HCT116 (cell line): ENCODE results near the gene FAF2. TPM values are rescaled to one million over a fixed set of nuclear protein-coding genes. Genes with fewer than 3 reads are reported as not detected.

ENCODE experiments used
- ATAC-seq: fragments of 200-7000 bp; cut with Tn5 transposase; 2 replicates; pipeline ENCODE4 v1.9.1; 2020; ENCODE audit warnings: mild to moderate bottlenecking, moderate library complexity
- BruUV-seq: library from RNA; stranded (reverse); fragments of 400-500 nt; replicated peaks from 2 replicates; lab custom pipeline; 2021; lab: Mats Ljungman, UMichigan
- CTCF ChIA-PET: fragments of 300-600 bp; sonication (Branson Sonifier 250); formaldehyde crosslinking; loops from one replicate; lab custom pipeline; 2021; ENCODE audit warnings: antibody characterized with exemption; lab: Charles Lee
- POLR2A ChIA-PET: fragments of 300-600, 350-600 bp; sonication (Branson Sonifier 250); formaldehyde crosslinking; loops from one replicate; lab custom pipeline; 2021; ENCODE audit warnings: antibody characterized with exemption; lab: Charles Lee
- RAD21 ChIA-PET, 2 experiments: fragments of 300-600 bp; sonication (Branson Sonifier 250); formaldehyde crosslinking; loops; one replicate each; lab custom pipeline; 2023; ENCODE audit warnings: low total read pairs in 2 of 2; ENCODE audit not compliant: uncharacterized antibody in 2 of 2, unreplicated experiment in 2 of 2, low non-redundant PET in 1 of 2; lab: Charles Lee
- DNase-seq: peaks from one replicate; pipeline ENCODE4 v3.0.0-alpha.2; 2010; ENCODE audit warnings: low read depth, low spot score
- H2AFZ ChIP-seq: fragments of 200-600 bp; shearing (Covaris generic), sonication (generic); 2 replicates; pipeline ENCODE4 v1.6.1; 2017; ENCODE audit warnings: low read depth, mixed run types, mixed read lengths, antibody characterized with exemption, low read length; ENCODE audit not compliant: poor library complexity, severe bottlenecking
- H3K27ac ChIP-seq: 2 replicates; pipeline ENCODE4 v1.5.1; 2012; ENCODE audit warnings: low read depth, low read length
- H3K27me3 ChIP-seq: fragments of 200-600 bp; sonication (generic); 2 replicates; pipeline ENCODE4 v1.6.1; 2016; ENCODE audit warnings: mixed run types, low read length, mixed read lengths; ENCODE audit not compliant: insufficient read depth
- H3K36me3 ChIP-seq, 2 experiments: fragments of 200-500 bp in 1 of 2; fragments of 200-600 bp in 1 of 2; sonication (Bioruptor generic) in 1 of 2; sonication (generic) in 1 of 2; 2 replicates each; pipeline versions ENCODE4 v1.5.1 to v1.6.1; 2014 to 2016; ENCODE audit warnings: low read length in 2 of 2, inconsistent platforms in 1 of 2, mixed read lengths in 1 of 2, mixed run types in 1 of 2; ENCODE audit not compliant: insufficient read depth in 2 of 2, control insufficient read depth in 1 of 2
- H3K4me1 ChIP-seq, 2 experiments: fragments of 200-600 bp in 1 of 2; sonication (generic) in 1 of 2; 2 replicates each; pipeline versions ENCODE4 v1.5.1 to v1.6.1; 2012 to 2017; ENCODE audit warnings: low read length in 2 of 2, inconsistent platforms in 1 of 2, mild to moderate bottlenecking in 1 of 2, mixed read lengths in 1 of 2, mixed run types in 1 of 2, moderate library complexity in 1 of 2; ENCODE audit not compliant: insufficient read depth in 2 of 2, control insufficient read depth in 1 of 2
- H3K4me2 ChIP-seq: fragments of 200-600 bp; sonication (generic); 2 replicates; pipeline ENCODE4 v1.6.1; 2017; ENCODE audit warnings: mixed run types, low read length, mixed read lengths
- H3K4me3 ChIP-seq, 2 experiments: fragments of 200-600 bp in 1 of 2; sonication (generic) in 1 of 2; replicated peaks in 1 of 2; 2 replicates each; pipeline ENCODE4 v1.5.1; 2011 to 2016; ENCODE audit warnings: low read length in 2 of 2, control low read depth in 1 of 2, low read depth in 1 of 2, mild to moderate bottlenecking in 1 of 2, mixed read lengths in 1 of 2, mixed run types in 1 of 2
- H3K79me2 ChIP-seq: fragments of 200-600 bp; sonication (generic); 2 replicates; pipeline ENCODE4 v1.6.1; 2017; ENCODE audit warnings: mild to moderate bottlenecking, mixed run types, low read length, moderate library complexity, mixed read lengths; ENCODE audit not compliant: insufficient read depth
- H3K9ac ChIP-seq: fragments of 200-600 bp; sonication (generic); 2 replicates; pipeline ENCODE4 v1.6.1; 2016; ENCODE audit warnings: low read length, mixed read lengths
- H3K9me2 ChIP-seq: fragments of 200-600 bp; sonication (generic), shearing (Covaris generic); 2 replicates; pipeline ENCODE4 v1.6.1; 2017; ENCODE audit warnings: mixed run types, mild to moderate bottlenecking, moderate library complexity; ENCODE audit not compliant: insufficient read depth
- H3K9me3 ChIP-seq, 2 experiments: fragments of 200-500 bp in 1 of 2; fragments of 200-600 bp in 1 of 2; sonication (Bioruptor generic) in 1 of 2; sonication (generic) in 1 of 2; 2 replicates each; pipeline ENCODE4 v1.6.1; 2014 to 2017; ENCODE audit warnings: low read length in 2 of 2, mixed read lengths in 2 of 2, inconsistent platforms in 1 of 2, low read depth in 1 of 2, mild to moderate bottlenecking in 1 of 2, mixed run types in 1 of 2, moderate library complexity in 1 of 2; ENCODE audit not compliant: control insufficient read depth in 1 of 2, insufficient read depth in 1 of 2
- H4K20me1 ChIP-seq: fragments of 200-600 bp; sonication (generic), shearing (Covaris generic); 2 replicates; pipeline ENCODE4 v1.6.1; 2017; ENCODE audit warnings: mixed run types, mild to moderate bottlenecking, moderate library complexity; ENCODE audit not compliant: insufficient read depth
- CEBPB ChIP-seq: IDR thresholded peaks from 2 replicates; pipeline ENCODE4 v1.6.1; 2012; ENCODE audit warnings: low read depth
- EGR1 ChIP-seq: IDR thresholded peaks from 2 replicates; pipeline ENCODE4 v1.6.1; 2012; ENCODE audit warnings: low read depth
- ELF1 ChIP-seq: IDR thresholded peaks from 2 replicates; pipeline ENCODE4 v1.6.1; 2012; ENCODE audit warnings: low read depth, borderline replicate concordance
- FOSL1 ChIP-seq: IDR thresholded peaks from 2 replicates; pipeline ENCODE4 v1.6.1; 2012; ENCODE audit warnings: low read depth
- RAD21 ChIP-seq: IDR thresholded peaks from 2 replicates; pipeline ENCODE4 v1.6.1; 2012; ENCODE audit warnings: low read depth, mild to moderate bottlenecking
- SIN3A ChIP-seq: IDR thresholded peaks from 2 replicates; pipeline ENCODE4 v1.6.1; 2012; ENCODE audit warnings: low read depth
- SP1 ChIP-seq: IDR thresholded peaks from 2 replicates; pipeline ENCODE4 v1.6.1; 2012; ENCODE audit warnings: low read depth
- SRF ChIP-seq: IDR thresholded peaks from 2 replicates; pipeline ENCODE4 v1.6.1; 2012; ENCODE audit warnings: low read depth
- YY1 ChIP-seq: IDR thresholded peaks from 2 replicates; pipeline ENCODE4 v1.6.1; 2011; ENCODE audit warnings: low read length, low read depth, moderate library complexity, mild to moderate bottlenecking; ENCODE audit not compliant: insufficient replicate concordance; ENCODE audit errors: extremely low read depth
- ZFX ChIP-seq: fragments of 450-650 bp; IDR thresholded peaks from 2 replicates; pipeline ENCODE4 v1.6.1; 2017
- intact Hi-C: fragments of 100-400 bp; cut with micrococcal nuclease; formaldehyde crosslinking; loops from 2 replicates; pipeline ENCODE4 v1.10.0; 2022
- total RNA-seq: library from RNA; stranded (reverse); gene quantifications from one replicate; pipeline ENCODE4 v1.2.1, GENCODE V29; 2021; ENCODE audit not compliant: unreplicated experiment
- TF ChIP-seq, protein P1 (sequence below): IDR thresholded peaks from 2 replicates; pipeline ENCODE4 v1.6.1; 2012
- TF ChIP-seq, protein P2 (sequence below): IDR thresholded peaks from 2 replicates; pipeline ENCODE4 v1.6.1; 2011; ENCODE audit warnings: mild to moderate bottlenecking, low read length, moderate library complexity; ENCODE audit not compliant: insufficient replicate concordance; ENCODE audit errors: extremely low read depth
- TF ChIP-seq, protein P3 (sequence below), 3 experiments: fragments of 200-600 bp in 1 of 3; sonication (generic) in 1 of 3; IDR thresholded peaks in 2 of 3; conservative IDR thresholded peaks in 1 of 3; 2 replicates each; pipeline ENCODE4 v1.5.1; 2012 to 2017; ENCODE audit warnings: low read depth in 2 of 3, low read length in 2 of 3, antibody characterized with exemption in 1 of 3, borderline replicate concordance in 1 of 3, control low read depth in 1 of 3, mild to moderate bottlenecking in 1 of 3, mixed read lengths in 1 of 3, mixed run types in 1 of 3, moderate library complexity in 1 of 3; ENCODE audit not compliant: insufficient read depth in 1 of 3

FAF2 gene
- total RNA-seq, 1 experiment from 2014 or later: 51.9 TPM

DNA sequence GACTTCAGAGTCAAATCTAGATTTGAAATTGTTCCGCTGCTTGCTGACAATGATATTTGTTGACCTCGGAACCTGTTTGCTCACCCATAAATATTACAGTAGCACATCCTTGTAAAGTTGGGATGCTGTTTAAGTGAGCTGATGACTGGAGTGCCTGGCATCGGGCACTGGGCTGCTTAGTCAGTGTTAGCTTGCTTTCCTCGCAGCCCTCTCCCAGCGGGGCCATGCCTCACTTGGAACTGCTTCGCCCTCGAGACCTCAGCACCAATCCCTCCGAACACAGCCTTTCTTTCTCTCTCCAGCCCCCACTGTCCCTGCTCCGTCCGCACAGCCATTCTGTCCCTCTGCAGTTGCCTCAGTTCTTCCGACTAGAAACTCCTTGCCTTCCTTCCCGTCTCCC, 65.6 kb downstream of the FAF2 start:
- peaks cover 0 to 6% of the 10 kb centered on the region in 2 experiments; a peak in 2 of 4 replicates for H3K36me3 ChIP-seq
- BruUV-seq: no TSS peak
- no peaks in the 10 kb centered on the region for H3K9me3 ChIP-seq
- no peaks in the 10 kb centered on the region for H4K20me1 ChIP-seq
- ChIA-PET CTCF (no interaction called here), RAD21 (no interaction called here), POLR2A (no interaction called here)
- H3K27me3 ChIP-seq: no peaks in the 10 kb centered on the region
- no peak overlapping the region for H3K9ac ChIP-seq
- no peaks in the 10 kb centered on the region for H3K4me1 ChIP-seq
- H2AFZ ChIP-seq: no peak overlapping the region
- ATAC-seq: no peak
- no peak for DNase-seq
- H3K4me3 ChIP-seq: no peak overlapping the region
- no peak overlapping the region for H3K4me2 ChIP-seq
- no peak overlapping the region for H3K27ac ChIP-seq
- TF ChIP-seq EGR1: no peak
- no peak for TF ChIP-seq SP1
- TF ChIP-seq CEBPB: no peak
- no peak for TF ChIP-seq ZFX
- TF ChIP-seq FOSL1: no peak
- TF ChIP-seq, protein P1, sequence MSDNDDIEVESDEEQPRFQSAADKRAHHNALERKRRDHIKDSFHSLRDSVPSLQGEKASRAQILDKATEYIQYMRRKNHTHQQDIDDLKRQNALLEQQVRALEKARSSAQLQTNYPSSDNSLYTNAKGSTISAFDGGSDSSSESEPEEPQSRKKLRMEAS: no peak
- TF ChIP-seq YY1: no peak
- TF ChIP-seq SIN3A: no peak
- TF ChIP-seq, protein P2, sequence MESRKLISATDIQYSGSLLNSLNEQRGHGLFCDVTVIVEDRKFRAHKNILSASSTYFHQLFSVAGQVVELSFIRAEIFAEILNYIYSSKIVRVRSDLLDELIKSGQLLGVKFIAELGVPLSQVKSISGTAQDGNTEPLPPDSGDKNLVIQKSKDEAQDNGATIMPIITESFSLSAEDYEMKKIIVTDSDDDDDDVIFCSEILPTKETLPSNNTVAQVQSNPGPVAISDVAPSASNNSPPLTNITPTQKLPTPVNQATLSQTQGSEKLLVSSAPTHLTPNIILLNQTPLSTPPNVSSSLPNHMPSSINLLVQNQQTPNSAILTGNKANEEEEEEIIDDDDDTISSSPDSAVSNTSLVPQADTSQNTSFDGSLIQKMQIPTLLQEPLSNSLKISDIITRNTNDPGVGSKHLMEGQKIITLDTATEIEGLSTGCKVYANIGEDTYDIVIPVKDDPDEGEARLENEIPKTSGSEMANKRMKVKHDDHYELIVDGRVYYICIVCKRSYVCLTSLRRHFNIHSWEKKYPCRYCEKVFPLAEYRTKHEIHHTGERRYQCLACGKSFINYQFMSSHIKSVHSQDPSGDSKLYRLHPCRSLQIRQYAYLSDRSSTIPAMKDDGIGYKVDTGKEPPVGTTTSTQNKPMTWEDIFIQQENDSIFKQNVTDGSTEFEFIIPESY: no peak
- TF ChIP-seq, protein P3, sequence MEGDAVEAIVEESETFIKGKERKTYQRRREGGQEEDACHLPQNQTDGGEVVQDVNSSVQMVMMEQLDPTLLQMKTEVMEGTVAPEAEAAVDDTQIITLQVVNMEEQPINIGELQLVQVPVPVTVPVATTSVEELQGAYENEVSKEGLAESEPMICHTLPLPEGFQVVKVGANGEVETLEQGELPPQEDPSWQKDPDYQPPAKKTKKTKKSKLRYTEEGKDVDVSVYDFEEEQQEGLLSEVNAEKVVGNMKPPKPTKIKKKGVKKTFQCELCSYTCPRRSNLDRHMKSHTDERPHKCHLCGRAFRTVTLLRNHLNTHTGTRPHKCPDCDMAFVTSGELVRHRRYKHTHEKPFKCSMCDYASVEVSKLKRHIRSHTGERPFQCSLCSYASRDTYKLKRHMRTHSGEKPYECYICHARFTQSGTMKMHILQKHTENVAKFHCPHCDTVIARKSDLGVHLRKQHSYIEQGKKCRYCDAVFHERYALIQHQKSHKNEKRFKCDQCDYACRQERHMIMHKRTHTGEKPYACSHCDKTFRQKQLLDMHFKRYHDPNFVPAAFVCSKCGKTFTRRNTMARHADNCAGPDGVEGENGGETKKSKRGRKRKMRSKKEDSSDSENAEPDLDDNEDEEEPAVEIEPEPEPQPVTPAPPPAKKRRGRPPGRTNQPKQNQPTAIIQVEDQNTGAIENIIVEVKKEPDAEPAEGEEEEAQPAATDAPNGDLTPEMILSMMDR (IDR thresholded peaks at IDR 0.05 in 2 of 3, conservative IDR thresholded peaks at IDR 0.05 in 1 of 3; ENCODE audit: borderline replicate concordance in 1 of 3, insufficient read depth in 1 of 3, low read depth in 2 of 3, low read length in 2 of 3): no peak
- no peak for TF ChIP-seq SRF
- TF ChIP-seq ELF1: no peak
- TF ChIP-seq RAD21: no peak
- H3K79me2 ChIP-seq: no peaks in the 10 kb centered on the region
- intact Hi-C loops: no loop called here
- H3K9me2 ChIP-seq: no peaks in the 10 kb centered on the region
